ENCODE measurements around the gene B3GALT2. TPM values are rescaled to one million over a fixed set of nuclear protein-coding genes. Genes with fewer than 3 reads are reported as not detected.

Gene B3GALT2
- total and polyA plus RNA-seq, 2 of the 8 experiments (the other 6 are each of a cell fraction or from before 2014, with no cell fraction given): not detected

DNA sequence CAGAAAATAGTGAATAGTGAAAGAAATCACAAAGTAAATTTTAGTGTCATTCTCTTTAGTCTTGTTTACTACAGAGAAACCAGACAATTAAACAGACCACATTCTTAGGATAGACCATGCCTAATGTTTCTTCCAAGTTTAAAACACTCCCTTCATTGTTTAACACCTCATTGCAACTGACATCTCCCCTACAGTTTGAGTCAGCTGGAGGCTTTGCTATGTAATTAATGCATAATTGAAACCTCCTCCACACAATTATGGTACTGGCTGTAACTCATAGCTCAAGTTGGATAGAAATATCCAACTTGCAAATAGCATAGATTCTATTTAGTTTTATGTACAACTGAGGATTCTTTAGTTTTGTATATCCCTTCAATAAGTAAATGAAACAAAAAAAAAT, 35.2 kb upstream of the B3GALT2 start:
- H4K8ac ChIP-seq (ENCODE audit: extremely low read depth, insufficient read depth, low read length): no peak overlapping the region
- H3K18ac ChIP-seq (ENCODE audit: extremely low read depth, low read length): no peak overlapping the region
- H3K4me1 ChIP-seq (replicated peaks in 1 of 4; ENCODE audit: control insufficient read depth in 3 of 4, insufficient read depth in 4 of 4, low read length in 3 of 4): peaks cover 2 to 8% (median 4%) of the 10 kb centered on the region in 4 experiments; a peak in 5 of 7 replicates
- H3K36me3 ChIP-seq (ENCODE audit: control insufficient read depth in 2 of 4, insufficient read depth in 4 of 4, low read length in 3 of 4): no peaks in the 10 kb centered on the region
- H3K79me2 ChIP-seq (ENCODE audit: control insufficient read depth in 1 of 2, insufficient read depth in 2 of 2, low read length in 2 of 2): peaks cover 0 to 13% of the 10 kb centered on the region in 2 experiments; a peak in 2 of 4 replicates
- no peak overlapping the region for H3K56ac ChIP-seq (replicated peaks; ENCODE audit: insufficient read length, low read depth, low read length)
- FAIRE-seq (no peak), DNase-seq (ENCODE audit: low read depth in 1 of 2, low spot score in 2 of 2) (no peak)
- peaks cover 2 to 4% of the 10 kb centered on the region in 2 experiments for H4K20me1 ChIP-seq (replicated peaks in 1 of 2; ENCODE audit: control insufficient read depth in 1 of 2, insufficient read depth in 2 of 2, low read length in 2 of 2)
- no peak overlapping the region for H3K9ac ChIP-seq (replicated peaks in 1 of 4; ENCODE audit: extremely low read depth in 1 of 4, low read depth in 3 of 4, low read length in 3 of 4)
- ChIA-PET POLR2A (ENCODE audit: partially characterized antibody) (interaction anchor here (0.7 kb wide), 1 partner anchor 15 kb away, joined by 4 read pairs; no protein-coding TSS in a partner anchor), CTCF (ENCODE audit: partially characterized antibody) (no interaction called here)
- no peak overlapping the region for H2BK5ac ChIP-seq (ENCODE audit: low read depth, low read length)
- no peak overlapping the region for H2BK20ac ChIP-seq (ENCODE audit: low read length)
- H4K5ac ChIP-seq (ENCODE audit: insufficient read length, low read depth, low read length): no peak overlapping the region
- H4K91ac ChIP-seq (replicated peaks; ENCODE audit: insufficient read length, low read length): no peak overlapping the region
- no peak overlapping the region for H2AK5ac ChIP-seq (ENCODE audit: low read depth, low read length)
- no peak overlapping the region for H2BK120ac ChIP-seq (replicated peaks; ENCODE audit: low read depth, low read length)
- H3K4ac ChIP-seq (replicated peaks; ENCODE audit: insufficient read length, low read depth, low read length): no peak overlapping the region
- H3K23me2 ChIP-seq (ENCODE audit: low read depth, low read length): no peaks in the 10 kb centered on the region
- no peak overlapping the region for H3K4me3 ChIP-seq (ENCODE audit: extremely low read depth in 1 of 4, insufficient read depth in 2 of 4, low read depth in 3 of 4, low read length in 4 of 4)
- H3K79me1 ChIP-seq (ENCODE audit: low read depth, low read length): no peaks in the 10 kb centered on the region
- no peak overlapping the region for H3K23ac ChIP-seq (ENCODE audit: insufficient read length)
- H3K9me3 ChIP-seq (ENCODE audit: insufficient read depth in 2 of 2, low read depth in 1 of 2, low read length in 1 of 2): no peaks in the 10 kb centered on the region
- H3K27me3 ChIP-seq (replicated peaks in 1 of 4; ENCODE audit: control insufficient read depth in 3 of 4, extremely low read depth in 1 of 4, insufficient read depth in 3 of 4, low read length in 3 of 4): no peaks in the 10 kb centered on the region
- H2BK15ac ChIP-seq (ENCODE audit: low read length): no peak overlapping the region
- H3K14ac ChIP-seq (ENCODE audit: insufficient read length): no peak overlapping the region
- H3K4me2 ChIP-seq (ENCODE audit: insufficient read depth in 1 of 2, low read depth in 2 of 2, low read length in 2 of 2): no peak overlapping the region
- H2AFZ ChIP-seq (ENCODE audit: low read length): no peak overlapping the region
- no peak overlapping the region for H2BK12ac ChIP-seq (ENCODE audit: low read depth, low read length)
- no peak overlapping the region for H3K27ac ChIP-seq (ENCODE audit: low read depth, low read length)
- TF ChIP-seq HDAC2 (IDR thresholded peaks at IDR 0.05; ENCODE audit: borderline replicate concordance in 1 of 2, low read depth in 2 of 2, low read length in 2 of 2): no peak
- TF ChIP-seq, protein P1, sequence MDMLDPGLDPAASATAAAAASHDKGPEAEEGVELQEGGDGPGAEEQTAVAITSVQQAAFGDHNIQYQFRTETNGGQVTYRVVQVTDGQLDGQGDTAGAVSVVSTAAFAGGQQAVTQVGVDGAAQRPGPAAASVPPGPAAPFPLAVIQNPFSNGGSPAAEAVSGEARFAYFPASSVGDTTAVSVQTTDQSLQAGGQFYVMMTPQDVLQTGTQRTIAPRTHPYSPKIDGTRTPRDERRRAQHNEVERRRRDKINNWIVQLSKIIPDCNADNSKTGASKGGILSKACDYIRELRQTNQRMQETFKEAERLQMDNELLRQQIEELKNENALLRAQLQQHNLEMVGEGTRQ (IDR thresholded peaks at IDR 0.05; ENCODE audit: low read length): no peak
- TF ChIP-seq CTBP2 (IDR thresholded peaks at IDR 0.05; ENCODE audit: borderline replicate concordance, insufficient read depth, insufficient read length, low read length): no peak
- TF ChIP-seq PHF8 (conservative IDR thresholded peaks at IDR 0.05; ENCODE audit: low read depth, low read length): no peak
- TF ChIP-seq EZH2 (IDR thresholded peaks at IDR 0.05; ENCODE audit: low read depth, low read length, severe bottlenecking): no peak
- TF ChIP-seq RBBP5 (IDR thresholded peaks at IDR 0.05; ENCODE audit: borderline replicate concordance, low read depth, low read length): no peak
- no peak for TF ChIP-seq HDAC6 (IDR thresholded peaks at IDR 0.05; ENCODE audit: low read depth, low read length)
- no peak for TF ChIP-seq TEAD4 (IDR thresholded peaks at IDR 0.05; ENCODE audit: low read depth, low read length)
- no peak for TF ChIP-seq POLR2A (IDR thresholded peaks at IDR 0.05; ENCODE audit: control extremely low read depth in 1 of 2, low read depth in 2 of 2, low read length in 2 of 2)
- TF ChIP-seq BACH1 (IDR thresholded peaks at IDR 0.05; ENCODE audit: low read length): no peak
- no peak for TF ChIP-seq JUND (IDR thresholded peaks at IDR 0.05; ENCODE audit: low read length)
- TF ChIP-seq SIN3A (conservative IDR thresholded peaks at IDR 0.05 in 1 of 2, IDR thresholded peaks at IDR 0.05 in 1 of 2; ENCODE audit: low read depth in 1 of 2, low read length in 2 of 2): no peak
- TF ChIP-seq CHD2 (IDR thresholded peaks at IDR 0.05; ENCODE audit: low read length): no peak
- TF ChIP-seq KDM5A (IDR thresholded peaks at IDR 0.05; ENCODE audit: low read length): no peak
